T-helper 1 cell treated with Interleukin-12 subunit alpha and Interleukin-12 subunit beta and Interleukin-4 antibody, amounts not matched to agents 30 μg/mL and 1 μg/mL, for 36 hours (primary cell): Measurements from ENCODE around the gene GDPGP1.
A peak's percentile ranks its signal among the peaks of the same experiment; 100 is the strongest.

Source experiments
- H3K27ac Mint-ChIP-seq: one replicate; pipeline ENCODE4 v1.8.0; 2021; ENCODE audit warnings: mild to moderate bottlenecking, mixed read lengths
- H3K27me3 Mint-ChIP-seq: one replicate; pipeline ENCODE4 v1.8.0; 2021; ENCODE audit warnings: low read depth, mixed read lengths
- H3K36me3 Mint-ChIP-seq: one replicate; pipeline ENCODE4 v1.8.0; 2021; ENCODE audit warnings: low read depth, mixed read lengths
- H3K4me1 Mint-ChIP-seq: one replicate; pipeline ENCODE4 v1.8.0; 2021; ENCODE audit warnings: low read depth, mixed read lengths
- H3K4me3 Mint-ChIP-seq: one replicate; pipeline ENCODE4 v1.8.0; 2021; ENCODE audit warnings: mild to moderate bottlenecking, moderate library complexity, mixed read lengths
- H3K9me3 Mint-ChIP-seq: one replicate; pipeline ENCODE4 v1.8.0; 2021; ENCODE audit warnings: mixed read lengths

Gene GDPGP1

DNA sequence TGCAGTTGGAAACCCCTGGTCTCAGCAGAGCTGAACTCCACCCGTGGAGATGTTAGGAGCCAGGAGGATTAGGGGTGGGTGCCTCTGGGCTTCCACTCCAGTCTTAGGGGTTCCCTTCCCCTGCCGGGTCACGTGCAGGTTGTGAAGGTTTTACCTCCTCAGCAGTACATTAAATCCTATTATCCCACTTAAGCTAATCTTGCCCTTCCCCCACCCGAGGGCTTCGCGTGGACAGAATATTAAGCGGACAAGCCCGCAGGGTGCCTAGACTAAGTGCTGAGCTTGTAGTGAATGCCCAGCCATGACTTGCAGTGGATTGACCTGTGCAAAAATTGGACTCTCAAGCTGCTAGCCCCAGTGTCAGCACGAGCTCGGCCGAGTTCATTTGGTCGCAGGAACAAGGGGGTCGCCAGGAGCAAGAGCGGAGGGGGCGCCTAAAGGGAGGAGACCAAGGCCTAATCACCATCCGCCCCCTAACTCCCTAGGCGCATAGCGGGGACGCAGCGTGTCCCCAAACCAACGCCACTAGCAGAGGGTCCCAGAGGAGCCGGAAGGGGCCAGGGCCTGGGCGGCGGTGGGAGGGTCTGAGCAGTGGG lies 33.4 kb upstream of the GDPGP1 start:
- H3K4me3 Mint-ChIP-seq = peak overlapping the region; percentile 82
- H3K36me3 Mint-ChIP-seq = peaks cover 9% of the 10 kb centered on the region
- peaks cover 25% of the 10 kb centered on the region for H3K4me1 Mint-ChIP-seq
- H3K27ac Mint-ChIP-seq = peak overlapping the region; percentile 41
- no peaks in the 10 kb centered on the region for H3K9me3 Mint-ChIP-seq
- H3K27me3 Mint-ChIP-seq = peaks cover 6% of the 10 kb centered on the region

DNA sequence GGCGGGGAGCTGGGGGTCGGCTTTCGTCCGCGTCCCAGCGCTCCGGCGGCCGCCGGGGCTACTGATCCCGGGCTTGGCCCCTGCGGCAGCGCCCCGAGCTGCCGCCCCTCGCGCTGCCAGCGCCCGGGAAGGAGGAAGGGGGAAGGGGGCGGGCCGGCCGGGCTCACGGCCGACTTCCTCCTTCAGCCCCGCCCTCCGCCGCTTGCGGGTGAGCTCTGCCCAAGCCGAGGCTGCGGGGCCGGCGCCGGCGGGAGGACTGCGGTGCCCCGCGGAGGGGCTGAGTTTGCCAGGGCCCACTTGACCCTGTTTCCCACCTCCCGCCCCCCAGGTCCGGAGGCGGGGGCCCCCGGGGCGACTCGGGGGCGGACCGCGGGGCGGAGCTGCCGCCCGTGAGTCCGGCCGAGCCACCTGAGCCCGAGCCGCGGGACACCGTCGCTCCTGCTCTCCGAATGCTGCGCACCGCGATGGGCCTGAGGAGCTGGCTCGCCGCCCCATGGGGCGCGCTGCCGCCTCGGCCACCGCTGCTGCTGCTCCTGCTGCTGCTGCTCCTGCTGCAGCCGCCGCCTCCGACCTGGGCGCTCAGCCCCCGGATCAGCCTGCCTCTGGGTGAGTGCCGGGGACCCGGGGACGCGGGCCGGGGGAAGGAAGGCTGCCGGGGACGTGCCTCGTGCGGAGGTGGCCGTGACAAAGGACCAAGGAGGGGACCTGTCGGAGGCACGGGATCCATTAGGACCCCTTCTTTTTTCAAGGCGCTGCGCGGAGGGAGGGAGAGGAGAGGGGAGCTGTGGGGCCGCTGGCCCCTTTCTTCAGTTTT lies 32.7 kb upstream of the GDPGP1 start, which contains the start of gene SEMA4B:
Gene SEMA4B, plus strand, starts transcription at position 201 of the 814 bp plus-strand sequence. Its CDS starts 249 bp downstream, at position 450.
- H3K9me3 Mint-ChIP-seq = no peaks in the 10 kb centered on the region

DNA sequence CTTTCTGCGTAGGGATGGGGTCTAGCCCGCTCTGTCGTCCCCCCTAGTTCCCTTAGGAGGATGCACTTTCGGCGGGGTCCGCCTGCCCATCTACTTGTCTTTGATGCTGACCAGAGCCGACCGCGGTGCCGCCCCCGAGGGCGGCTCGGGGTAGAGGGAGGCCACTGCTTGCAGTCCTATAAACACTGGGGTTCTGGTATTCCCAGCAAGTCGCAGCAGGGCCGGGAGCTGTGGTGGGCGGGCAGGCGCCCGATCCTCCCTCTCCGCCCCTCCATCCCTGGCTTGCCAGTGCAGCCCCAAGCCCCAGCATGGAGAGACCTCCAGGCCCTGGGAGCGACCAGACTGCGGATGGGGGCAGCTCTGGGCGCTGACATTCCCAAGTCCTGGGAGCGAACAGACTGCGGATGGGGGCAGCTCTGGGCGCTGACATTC lies 32.0 kb upstream of the GDPGP1 start:
- peaks cover 6% of the 10 kb centered on the region for H3K27me3 Mint-ChIP-seq
- H3K36me3 Mint-ChIP-seq = peaks cover 8% of the 10 kb centered on the region
- peaks cover 31% of the 10 kb centered on the region for H3K4me1 Mint-ChIP-seq
- H3K4me3 Mint-ChIP-seq = peak overlapping the region; percentile 79
- H3K9me3 Mint-ChIP-seq = no peaks in the 10 kb centered on the region
- H3K27ac Mint-ChIP-seq = peak overlapping the region; percentile 36

More for the DNA sequence above, 32.7 kb upstream of the GDPGP1 start, which contains the start of gene SEMA4B:
- peak within 1 kb of the TSS; percentile 82 for H3K4me3 Mint-ChIP-seq
- H3K27ac Mint-ChIP-seq = peak within 1 kb of the TSS; percentile 41
- H3K27me3 Mint-ChIP-seq = peaks cover 6% of the 10 kb centered on the region
- peaks cover 6% of the 10 kb centered on the region for H3K36me3 Mint-ChIP-seq
- H3K4me1 Mint-ChIP-seq = peaks cover 29% of the 10 kb centered on the region

DNA sequence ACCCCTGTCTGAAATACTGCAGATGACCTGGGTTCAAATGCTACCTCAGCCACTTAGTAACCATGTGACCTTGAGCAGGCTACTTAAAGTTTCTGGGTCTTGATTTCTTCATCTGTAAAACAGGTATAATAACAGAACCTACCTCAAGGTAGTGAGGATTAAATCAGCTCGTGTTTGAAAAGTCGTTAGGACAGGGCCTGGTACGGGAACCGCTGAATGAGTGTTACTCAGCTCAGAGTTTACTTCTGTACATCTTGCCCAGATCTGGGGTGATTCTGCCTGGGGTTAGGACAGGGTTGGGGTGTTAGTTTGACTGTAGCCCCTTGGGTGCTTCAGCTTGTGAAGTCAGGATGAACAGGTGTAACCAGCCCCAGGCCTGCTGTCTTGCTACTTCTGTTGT lies 31.1 kb upstream of the GDPGP1 start:
- Mint-ChIP-seq H3K27ac (peak overlapping the region; percentile 77), H3K9me3 (no peaks in the 10 kb centered on the region)

DNA sequence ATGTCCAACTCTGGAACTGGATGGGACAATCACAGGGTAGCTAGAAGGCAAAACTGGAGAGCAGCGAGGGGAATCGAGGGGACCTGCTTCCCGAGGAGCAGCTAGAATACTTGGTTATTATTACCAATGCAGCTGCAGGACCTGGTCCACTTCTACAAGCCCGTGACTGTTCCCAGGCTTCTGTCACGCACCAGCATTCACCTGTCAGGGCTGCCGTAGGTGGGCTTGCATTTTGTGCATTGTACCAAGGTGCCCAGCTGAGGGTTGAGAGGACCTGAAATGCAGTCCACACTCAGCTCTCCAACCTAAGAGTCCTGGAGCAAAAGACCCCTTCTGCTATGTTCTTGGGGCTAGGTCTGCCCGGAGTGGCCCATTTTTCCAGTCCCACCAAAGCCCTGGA lies 30.5 kb upstream of the GDPGP1 start:
- H3K27ac Mint-ChIP-seq = no peak overlapping the region
- no peak overlapping the region for H3K4me3 Mint-ChIP-seq
- peaks cover 6% of the 10 kb centered on the region for H3K27me3 Mint-ChIP-seq
- H3K9me3 Mint-ChIP-seq = no peaks in the 10 kb centered on the region
- peaks cover 25% of the 10 kb centered on the region for H3K4me1 Mint-ChIP-seq
- H3K36me3 Mint-ChIP-seq = peaks cover 8% of the 10 kb centered on the region

More for the DNA sequence above, 31.1 kb upstream of the GDPGP1 start:
- Mint-ChIP-seq H3K27me3 (peaks cover 6% of the 10 kb centered on the region), H3K4me1 (peaks cover 31% of the 10 kb centered on the region), H3K4me3 (peak overlapping the region; percentile 85), H3K36me3 (peaks cover 8% of the 10 kb centered on the region)

DNA sequence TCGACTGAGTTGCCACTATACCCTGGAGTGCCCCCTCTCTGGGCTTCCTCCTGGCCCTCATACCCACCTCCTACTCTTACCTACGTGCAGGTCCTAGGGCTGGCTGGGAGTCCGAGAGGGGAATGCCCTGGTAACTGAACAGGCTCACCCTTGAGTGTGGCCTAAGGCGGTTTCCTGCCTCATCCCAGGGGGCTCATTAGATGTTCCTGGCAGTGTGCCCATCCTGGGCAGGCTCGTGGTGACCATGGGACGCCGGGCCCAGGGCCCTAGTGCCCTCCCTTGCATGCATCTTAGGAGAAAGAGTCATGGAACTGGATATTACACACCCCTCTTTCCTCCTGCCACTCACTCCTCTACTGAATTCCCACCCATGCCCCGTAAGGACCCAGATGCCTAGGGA lies 30.1 kb upstream of the GDPGP1 start:
- Mint-ChIP-seq H3K4me1 (peaks cover 24% of the 10 kb centered on the region), H3K36me3 (peaks cover 7% of the 10 kb centered on the region), H3K4me3 (no peak overlapping the region), H3K9me3 (no peaks in the 10 kb centered on the region), H3K27ac (no peak overlapping the region), H3K27me3 (peaks cover 6% of the 10 kb centered on the region)

DNA sequence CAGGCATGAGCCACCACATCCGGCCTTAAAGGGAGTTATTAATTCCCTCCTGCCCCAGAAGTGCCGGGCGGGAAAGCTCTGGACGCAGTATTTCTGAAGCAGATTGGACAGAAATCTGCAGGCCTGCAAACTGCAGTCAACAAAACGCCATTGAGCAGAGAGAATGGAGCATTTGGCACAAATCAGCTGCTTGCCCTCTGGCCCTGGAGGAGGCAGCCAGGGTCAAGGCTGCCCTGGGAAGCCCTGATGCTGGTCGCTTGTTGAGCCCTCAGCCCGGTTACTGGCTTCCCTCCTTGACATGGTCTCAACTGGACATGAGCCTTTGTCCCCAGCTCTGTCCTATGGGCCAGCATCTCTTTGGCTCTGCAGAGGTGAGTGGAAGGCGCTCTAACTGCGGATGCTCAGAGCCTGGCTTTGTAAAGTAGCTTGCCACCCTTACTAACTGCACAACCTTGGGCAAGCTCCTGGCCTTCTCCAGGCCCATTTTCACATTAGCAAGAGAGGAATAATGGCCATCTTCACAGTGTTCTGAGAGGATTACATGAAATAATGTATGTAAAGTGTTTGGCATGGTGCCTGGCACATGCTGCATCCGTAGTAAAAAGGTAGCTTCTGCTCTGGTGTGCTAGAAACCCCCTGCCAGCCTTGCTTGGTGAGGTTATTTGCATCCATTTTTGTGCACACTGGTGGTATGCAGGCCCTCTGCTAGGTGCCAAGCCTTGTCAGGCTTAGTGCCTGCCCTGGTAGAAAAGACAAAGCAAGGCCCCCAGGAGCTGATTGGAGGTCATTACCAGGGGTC lies 28.8 kb upstream of the GDPGP1 start:
- no peak overlapping the region for H3K4me3 Mint-ChIP-seq
- no peak overlapping the region for H3K27ac Mint-ChIP-seq
- peaks cover 6% of the 10 kb centered on the region for H3K27me3 Mint-ChIP-seq
- peaks cover 32% of the 10 kb centered on the region for H3K4me1 Mint-ChIP-seq
- peaks cover 16% of the 10 kb centered on the region for H3K36me3 Mint-ChIP-seq
- H3K9me3 Mint-ChIP-seq = no peaks in the 10 kb centered on the region

DNA sequence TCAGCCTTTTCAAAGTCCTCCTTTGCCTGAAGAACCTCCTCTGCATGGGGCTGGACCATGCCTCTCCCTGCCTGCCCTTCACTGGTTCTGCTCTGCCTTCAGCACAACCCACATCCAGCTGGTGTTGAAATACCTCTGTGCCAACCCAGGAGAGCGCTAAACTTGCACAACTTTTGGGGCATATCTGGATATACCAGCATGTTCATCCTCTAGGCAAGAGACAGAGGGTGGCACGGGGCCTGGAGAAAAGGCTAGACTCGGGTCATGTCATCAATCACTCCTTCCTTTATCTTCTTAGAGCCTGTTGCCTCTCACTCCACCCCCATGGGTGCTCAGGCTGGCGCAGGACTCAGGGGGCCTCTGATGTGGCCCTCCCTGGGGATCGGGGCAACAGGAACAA lies 28.1 kb upstream of the GDPGP1 start:
- no peak overlapping the region for H3K4me3 Mint-ChIP-seq
- H3K36me3 Mint-ChIP-seq = peaks cover 16% of the 10 kb centered on the region

DNA sequence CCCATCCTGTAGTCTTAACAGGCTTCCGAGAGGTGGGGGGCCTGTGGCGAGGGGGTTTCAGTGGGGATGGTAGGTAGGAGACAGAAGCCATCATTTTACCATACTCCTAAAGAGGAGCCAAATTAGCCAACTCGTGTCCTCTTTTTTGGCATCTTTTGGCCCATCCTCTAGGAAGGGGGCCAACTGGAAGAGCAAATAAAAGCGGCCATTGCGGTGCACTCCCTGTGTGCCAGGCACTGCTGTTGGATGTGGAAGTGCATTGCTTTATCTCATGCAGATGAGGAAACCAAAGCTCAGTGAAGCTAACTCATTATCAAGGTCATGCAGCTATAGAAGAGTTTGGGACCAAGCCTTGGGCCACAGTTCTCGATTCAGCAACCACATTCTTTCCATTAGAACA lies 26.8 kb upstream of the GDPGP1 start:
- H3K4me1 Mint-ChIP-seq = peaks cover 37% of the 10 kb centered on the region
- H3K36me3 Mint-ChIP-seq = peaks cover 16% of the 10 kb centered on the region
- no peaks in the 10 kb centered on the region for H3K9me3 Mint-ChIP-seq
- no peak overlapping the region for H3K27ac Mint-ChIP-seq
- peaks cover 6% of the 10 kb centered on the region for H3K27me3 Mint-ChIP-seq
- H3K4me3 Mint-ChIP-seq = no peak overlapping the region

More for the DNA sequence above, 28.1 kb upstream of the GDPGP1 start:
- peaks cover 6% of the 10 kb centered on the region for H3K27me3 Mint-ChIP-seq
- no peaks in the 10 kb centered on the region for H3K9me3 Mint-ChIP-seq
- H3K4me1 Mint-ChIP-seq = peaks cover 33% of the 10 kb centered on the region
- H3K27ac Mint-ChIP-seq = no peak overlapping the region

DNA sequence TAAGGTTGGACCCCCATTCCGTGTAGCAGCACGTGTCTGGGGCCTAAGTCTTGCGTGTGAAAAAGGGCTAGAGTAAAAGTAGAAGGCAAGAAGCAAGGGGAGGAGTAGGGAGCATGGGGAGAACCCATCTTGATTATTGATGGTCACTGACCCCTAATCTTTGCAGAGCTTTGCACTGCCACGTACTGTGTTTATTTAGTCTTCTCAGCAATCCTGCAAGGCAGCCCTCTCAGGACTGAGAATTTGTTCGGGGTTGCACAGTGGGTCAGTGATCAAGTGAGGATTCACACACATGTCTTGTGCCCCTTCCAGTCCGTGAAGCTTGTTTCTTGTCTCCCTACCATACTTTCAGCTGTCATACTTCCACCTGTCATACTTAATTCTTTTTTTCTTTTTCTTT lies 25.7 kb upstream of the GDPGP1 start:
- Mint-ChIP-seq H3K4me3 (no peak overlapping the region), H3K27me3 (no peaks in the 10 kb centered on the region), H3K9me3 (no peaks in the 10 kb centered on the region), H3K4me1 (peaks cover 27% of the 10 kb centered on the region), H3K36me3 (peaks cover 13% of the 10 kb centered on the region), H3K27ac (no peak overlapping the region)

DNA sequence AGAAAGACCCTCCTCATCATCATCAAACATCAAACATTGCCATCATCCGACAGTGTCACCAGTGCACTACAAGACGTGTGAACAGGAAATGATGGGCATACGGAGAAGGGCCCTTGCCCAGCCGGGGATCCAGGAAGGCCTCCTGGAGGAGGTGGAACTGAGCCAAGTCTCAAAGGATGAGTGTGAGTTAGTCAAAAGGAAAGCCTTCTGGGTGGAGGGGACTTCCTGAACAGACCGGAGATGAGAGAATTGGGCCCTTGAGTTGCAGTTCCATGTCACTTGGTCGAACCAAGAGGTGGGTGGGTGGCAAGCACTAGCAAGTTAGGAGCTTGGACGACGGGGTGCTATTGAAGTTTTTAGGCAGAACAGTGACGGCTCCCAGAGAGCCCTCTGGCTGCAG lies 24.4 kb upstream of the GDPGP1 start:
- Mint-ChIP-seq H3K4me3 (no peak overlapping the region), H3K4me1 (peaks cover 27% of the 10 kb centered on the region), H3K36me3 (peaks cover 13% of the 10 kb centered on the region), H3K9me3 (no peaks in the 10 kb centered on the region), H3K27me3 (no peaks in the 10 kb centered on the region), H3K27ac (peak overlapping the region; percentile 71)

DNA sequence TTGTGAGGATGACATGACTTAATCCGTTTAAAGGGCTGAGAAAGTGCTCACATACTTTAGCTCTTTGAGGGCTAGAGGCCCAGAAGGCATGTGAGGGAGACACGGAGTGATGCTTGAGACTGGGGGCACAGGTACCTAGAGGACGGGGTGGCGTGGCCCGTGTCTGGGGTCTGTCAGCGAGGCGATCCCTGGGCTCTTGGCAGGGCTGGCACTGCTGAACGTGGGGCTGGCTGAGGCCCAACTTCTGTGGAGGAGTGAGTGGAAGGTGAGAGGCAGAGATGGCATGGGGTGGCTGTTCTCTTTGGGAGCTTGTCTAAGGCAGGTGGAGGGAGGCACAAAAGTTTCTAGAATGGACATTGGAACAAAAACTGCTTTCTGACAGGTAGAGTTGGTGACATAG lies 23.4 kb upstream of the GDPGP1 start:
- Mint-ChIP-seq H3K4me3 (no peak overlapping the region), H3K27ac (peak overlapping the region; percentile 32), H3K9me3 (no peaks in the 10 kb centered on the region)

DNA sequence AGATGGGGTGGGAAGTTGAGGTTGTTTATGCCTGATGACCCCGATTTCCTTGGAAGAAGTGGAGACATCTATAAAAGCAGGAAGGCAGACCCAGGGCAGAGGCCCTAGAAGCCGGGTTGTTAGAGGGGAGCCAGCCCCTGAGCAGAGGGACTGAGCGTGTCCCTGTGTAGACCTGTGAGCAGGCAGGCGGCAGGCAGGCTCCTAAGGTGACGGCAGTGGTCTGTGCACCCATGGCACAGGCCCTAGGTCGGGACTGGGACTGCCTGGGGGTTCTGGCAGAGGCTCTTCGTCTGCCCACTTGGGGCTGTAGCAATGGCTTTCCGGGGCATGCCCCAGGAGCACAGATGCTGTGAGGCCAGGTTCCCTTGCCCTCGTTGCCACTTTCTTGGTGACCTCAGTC lies 23.0 kb upstream of the GDPGP1 start:
- no peaks in the 10 kb centered on the region for H3K9me3 Mint-ChIP-seq
- peaks cover 28% of the 10 kb centered on the region for H3K4me1 Mint-ChIP-seq
- no peaks in the 10 kb centered on the region for H3K27me3 Mint-ChIP-seq
- H3K4me3 Mint-ChIP-seq = no peak overlapping the region
- peaks cover 13% of the 10 kb centered on the region for H3K36me3 Mint-ChIP-seq
- H3K27ac Mint-ChIP-seq = no peak overlapping the region

More for the DNA sequence above, 23.4 kb upstream of the GDPGP1 start:
- Mint-ChIP-seq H3K27me3 (no peaks in the 10 kb centered on the region), H3K36me3 (peaks cover 13% of the 10 kb centered on the region), H3K4me1 (peaks cover 28% of the 10 kb centered on the region)

DNA sequence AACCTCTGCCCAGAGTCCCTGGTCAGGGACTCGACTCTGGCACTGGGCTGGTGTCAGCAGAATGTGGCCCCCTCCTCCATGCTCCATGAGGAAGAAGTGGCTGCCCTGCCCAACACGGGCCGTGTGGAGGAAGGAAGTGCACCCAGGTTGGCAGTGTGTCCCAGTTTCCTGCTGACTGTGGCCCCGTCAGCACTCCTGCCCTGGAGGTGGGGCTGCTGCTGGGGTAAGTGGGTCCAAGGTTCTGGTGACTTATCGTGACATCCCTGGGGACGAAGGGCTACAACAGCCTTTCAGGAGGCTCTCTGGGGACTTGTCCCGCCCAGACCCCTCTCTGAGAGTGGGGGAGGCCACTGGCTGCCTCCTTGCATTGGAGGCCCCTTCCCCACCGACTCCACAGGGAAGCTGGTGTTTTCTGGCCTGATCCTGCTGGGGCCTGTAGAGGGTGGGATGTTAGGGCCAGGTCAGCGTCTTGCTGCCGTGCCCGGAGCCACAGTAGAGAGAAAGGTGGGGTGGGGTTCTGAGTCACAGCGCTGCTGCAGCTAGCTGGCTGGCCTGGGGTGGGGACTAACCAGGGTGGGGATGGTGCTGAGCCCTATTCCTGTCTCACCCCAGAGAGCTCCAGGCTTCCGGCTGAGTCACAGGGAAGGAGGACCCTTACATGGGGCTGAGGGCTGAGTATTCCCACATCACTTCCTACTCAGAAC lies 22.4 kb upstream of the GDPGP1 start:
- H3K4me1 Mint-ChIP-seq = peaks cover 23% of the 10 kb centered on the region

More for the DNA sequence above, 22.4 kb upstream of the GDPGP1 start:
- Mint-ChIP-seq H3K27me3 (no peaks in the 10 kb centered on the region), H3K4me3 (no peak overlapping the region), H3K9me3 (no peaks in the 10 kb centered on the region), H3K36me3 (peaks cover 13% of the 10 kb centered on the region), H3K27ac (no peak overlapping the region)
